OCI-LY1 (cell line): ENCODE data around the gene PSMA7.

Experiments used
- H2AFZ ChIP-seq: fragments of 200-600 bp; sonication (generic), shearing (Covaris generic); 2 replicates; pipeline ENCODE4 v1.6.0; 2014; ENCODE audit warnings: antibody characterized with exemption, mild to moderate bottlenecking, low read length
- H3F3A ChIP-seq: fragments of 200-600 bp; sonication (generic), shearing (Covaris generic); 2 replicates; pipeline ENCODE4 v1.6.0; 2014; ENCODE audit warnings: mild to moderate bottlenecking, antibody characterized with exemption, low read length, moderate library complexity; ENCODE audit not compliant: insufficient read depth
- H3K27ac ChIP-seq: fragments of 200-600 bp; sonication (generic); 2 replicates; pipeline ENCODE4 v1.5.1; 2014; ENCODE audit warnings: low read length, mixed run types, mild to moderate bottlenecking, low read depth; ENCODE audit not compliant: poor library complexity, severe bottlenecking
- H3K27me3 ChIP-seq: fragments of 200-600 bp; sonication (generic); 2 replicates; pipeline ENCODE4 v1.6.0; 2014; ENCODE audit warnings: antibody characterized with exemption, mild to moderate bottlenecking, low read length, moderate library complexity; ENCODE audit not compliant: insufficient read depth
- H3K36me3 ChIP-seq: fragments of 200-600 bp; sonication (generic); 2 replicates; pipeline ENCODE4 v1.6.1; 2014; ENCODE audit warnings: mild to moderate bottlenecking, antibody characterized with exemption, low read length, moderate library complexity, mixed read lengths; ENCODE audit not compliant: insufficient read depth
- H3K4me1 ChIP-seq: fragments of 200-600 bp; sonication (generic); 2 replicates; pipeline ENCODE4 v1.5.1; 2014; ENCODE audit warnings: mild to moderate bottlenecking, low read length, moderate library complexity; ENCODE audit not compliant: insufficient read depth, severe bottlenecking
- H3K4me2 ChIP-seq: fragments of 200-600 bp; sonication (generic), shearing (Covaris generic); 2 replicates; pipeline ENCODE4 v1.6.1; 2014; ENCODE audit warnings: low read length
- H3K4me3 ChIP-seq: fragments of 200-600 bp; sonication (generic); 2 replicates; pipeline ENCODE4 v1.5.1; 2014; ENCODE audit warnings: low read length, low read depth, mild to moderate bottlenecking, mixed read lengths; ENCODE audit not compliant: poor library complexity, severe bottlenecking
- H3K79me2 ChIP-seq: fragments of 200-600 bp; shearing (Covaris generic); 2 replicates; pipeline ENCODE4 v1.6.1; 2016; ENCODE audit warnings: mixed run types, low read length, mixed read lengths; ENCODE audit not compliant: insufficient read depth
- H3K9ac ChIP-seq: fragments of 200-600 bp; sonication (generic), shearing (Covaris generic); 2 replicates; pipeline ENCODE4 v1.6.1; 2014; ENCODE audit warnings: mild to moderate bottlenecking, low read length, mixed read lengths
- H3K9me2 ChIP-seq: fragments of 200-600 bp; sonication (generic), shearing (Covaris generic); 2 replicates; pipeline ENCODE4 v1.6.1; 2014; ENCODE audit warnings: low read depth, mild to moderate bottlenecking, low read length, mixed read lengths
- H3K9me3 ChIP-seq: fragments of 200-600 bp; shearing (Covaris generic); 2 replicates; pipeline ENCODE4 v1.6.1; 2014; ENCODE audit warnings: low read length, mixed read lengths
- H4K20me1 ChIP-seq: fragments of 200-600 bp; sonication (generic), shearing (Covaris generic); 2 replicates; pipeline ENCODE4 v1.6.0; 2016; ENCODE audit warnings: mild to moderate bottlenecking, low read length; ENCODE audit not compliant: insufficient read depth
- EZH2 ChIP-seq: fragments of 200-600 bp; sonication (generic), shearing (Covaris generic); IDR thresholded peaks from 2 replicates; pipeline ENCODE4 v1.8.0; 2017; ENCODE audit warnings: borderline replicate concordance, mixed run types, mild to moderate bottlenecking, antibody characterized with exemption, low read length, moderate library complexity, mixed read lengths
- TF ChIP-seq, protein P1 (sequence below): fragments of 200-600 bp; sonication (generic), shearing (Covaris generic); IDR thresholded peaks from 2 replicates; pipeline ENCODE4 v1.5.1; 2017; ENCODE audit warnings: mild to moderate bottlenecking, antibody characterized with exemption, low read length, moderate library complexity, mixed read lengths

The PSMA7 gene

DNA sequence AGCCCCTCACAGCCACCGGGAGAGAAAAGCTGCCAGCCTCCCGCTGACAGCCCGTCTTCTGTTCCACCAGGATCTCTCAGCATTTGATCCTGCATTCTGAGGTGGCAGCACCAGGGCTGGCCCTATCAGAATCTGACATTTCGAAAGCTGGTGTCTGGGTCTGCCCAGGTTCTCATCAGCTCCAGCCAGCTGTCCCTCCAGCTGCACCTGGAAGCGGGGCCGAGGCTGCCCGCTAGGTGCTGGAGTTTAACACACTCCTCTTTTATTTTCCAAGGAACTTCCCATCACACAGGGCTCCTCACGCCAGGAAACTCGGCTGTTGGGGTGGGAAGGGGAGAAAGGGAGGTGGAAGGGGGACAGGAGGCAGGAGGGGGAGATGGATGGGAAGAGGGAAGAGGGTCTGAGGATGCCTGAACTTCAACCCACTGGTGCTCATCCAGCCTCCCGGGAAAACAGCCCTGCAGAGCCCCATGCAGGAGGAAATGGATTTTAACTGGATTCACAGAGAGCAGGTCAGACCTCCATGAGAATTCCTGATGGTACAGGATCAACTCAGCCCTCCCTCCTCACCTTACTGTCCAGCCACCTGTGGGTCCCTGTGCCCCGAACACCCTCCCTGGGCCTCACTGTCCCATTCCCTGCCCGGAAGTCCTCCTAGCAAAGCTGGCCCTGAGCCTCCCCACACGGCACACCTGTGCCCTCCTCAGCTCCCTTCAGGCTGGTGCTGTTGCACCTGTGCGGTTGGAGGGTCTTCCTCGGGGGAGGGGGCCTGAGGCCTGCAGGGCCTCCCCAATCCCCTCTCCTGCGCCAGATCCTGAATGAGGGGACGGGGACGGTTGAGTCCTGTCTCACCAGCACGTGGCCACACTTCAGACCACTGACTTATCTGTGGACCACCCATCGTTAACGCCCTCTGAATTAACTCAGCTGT, 24.8 kb downstream of the PSMA7 start:
- Histone ChIP-seq H3K4me1 (peaks cover 11% of the 10 kb centered on the region), H3K36me3 (no peaks in the 10 kb centered on the region; the same call in 1 of the 2 replicates), H3F3A (no peaks in the 10 kb centered on the region), H3K9me3 (no peaks in the 10 kb centered on the region), H3K9ac (no peak overlapping the region), H3K4me3 (no peak overlapping the region), H3K79me2 (no peaks in the 10 kb centered on the region), H3K27ac (no peak overlapping the region), H4K20me1 (no peaks in the 10 kb centered on the region), H3K9me2 (no peaks in the 10 kb centered on the region), H2AFZ (no peak overlapping the region), H3K4me2 (no peak overlapping the region), H3K27me3 (peaks cover 11% of the 10 kb centered on the region; the same call in 1 of the 2 replicates)
- TF ChIP-seq, protein P1, sequence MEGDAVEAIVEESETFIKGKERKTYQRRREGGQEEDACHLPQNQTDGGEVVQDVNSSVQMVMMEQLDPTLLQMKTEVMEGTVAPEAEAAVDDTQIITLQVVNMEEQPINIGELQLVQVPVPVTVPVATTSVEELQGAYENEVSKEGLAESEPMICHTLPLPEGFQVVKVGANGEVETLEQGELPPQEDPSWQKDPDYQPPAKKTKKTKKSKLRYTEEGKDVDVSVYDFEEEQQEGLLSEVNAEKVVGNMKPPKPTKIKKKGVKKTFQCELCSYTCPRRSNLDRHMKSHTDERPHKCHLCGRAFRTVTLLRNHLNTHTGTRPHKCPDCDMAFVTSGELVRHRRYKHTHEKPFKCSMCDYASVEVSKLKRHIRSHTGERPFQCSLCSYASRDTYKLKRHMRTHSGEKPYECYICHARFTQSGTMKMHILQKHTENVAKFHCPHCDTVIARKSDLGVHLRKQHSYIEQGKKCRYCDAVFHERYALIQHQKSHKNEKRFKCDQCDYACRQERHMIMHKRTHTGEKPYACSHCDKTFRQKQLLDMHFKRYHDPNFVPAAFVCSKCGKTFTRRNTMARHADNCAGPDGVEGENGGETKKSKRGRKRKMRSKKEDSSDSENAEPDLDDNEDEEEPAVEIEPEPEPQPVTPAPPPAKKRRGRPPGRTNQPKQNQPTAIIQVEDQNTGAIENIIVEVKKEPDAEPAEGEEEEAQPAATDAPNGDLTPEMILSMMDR: no peak
- TF ChIP-seq EZH2: no peak

DNA sequence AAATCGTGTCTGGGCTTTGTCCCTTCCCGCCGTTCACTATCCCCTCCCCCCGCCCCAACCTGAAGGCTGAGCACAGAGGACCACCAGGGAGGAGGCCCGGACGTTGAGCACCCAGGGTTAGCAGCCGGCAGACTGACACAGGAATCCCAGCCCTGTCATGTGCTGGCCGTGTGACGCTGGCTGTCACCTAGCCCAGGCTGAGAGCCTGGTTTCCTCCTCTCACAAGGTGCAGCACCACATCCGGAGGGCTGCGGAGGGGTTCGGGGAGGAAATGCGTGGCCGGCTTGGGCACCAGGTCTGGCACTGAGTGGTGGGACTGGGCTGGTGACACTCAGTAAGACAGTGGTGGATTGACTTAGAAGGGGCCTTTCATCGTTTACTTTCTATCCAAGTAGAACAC, 25.5 kb downstream of the PSMA7 start:
- TF ChIP-seq, protein P1: no peak
- no peak for TF ChIP-seq EZH2
- no peaks in the 10 kb centered on the region for H3K9me2 ChIP-seq
- H4K20me1 ChIP-seq: no peaks in the 10 kb centered on the region
- H3K4me3 ChIP-seq: no peak overlapping the region
- no peaks in the 10 kb centered on the region for H3K79me2 ChIP-seq
- no peak overlapping the region for H3K9ac ChIP-seq
- no peaks in the 10 kb centered on the region; the same call in 1 of the 2 replicates for H3K36me3 ChIP-seq
- H3F3A ChIP-seq: no peaks in the 10 kb centered on the region
- peaks cover 7% of the 10 kb centered on the region for H3K4me1 ChIP-seq
- no peak overlapping the region for H2AFZ ChIP-seq
- peaks cover 2% of the 10 kb centered on the region; the same call in 1 of the 2 replicates for H3K9me3 ChIP-seq
- H3K4me2 ChIP-seq: no peak overlapping the region
- H3K27ac ChIP-seq: no peak overlapping the region
- H3K27me3 ChIP-seq: peaks cover 11% of the 10 kb centered on the region; the same call in 1 of the 2 replicates

DNA sequence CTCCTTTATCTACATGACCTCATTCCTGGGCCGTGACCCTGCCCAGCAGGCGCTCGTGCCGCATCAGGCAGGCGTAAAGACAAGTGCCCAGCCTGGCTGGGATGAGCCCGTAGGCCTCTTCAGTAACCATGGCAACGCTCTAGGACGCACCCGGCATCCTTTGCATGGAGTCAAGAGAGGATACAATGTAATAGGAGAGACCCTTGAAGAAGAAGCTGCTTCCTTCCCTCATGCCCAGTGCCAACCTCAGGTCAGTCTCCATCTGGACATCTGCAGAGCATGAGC, 25.9 kb downstream of the PSMA7 start:
- no peak overlapping the region for H3K9ac ChIP-seq
- no peak overlapping the region for H2AFZ ChIP-seq
- H3F3A ChIP-seq: no peaks in the 10 kb centered on the region
- H3K4me2 ChIP-seq: no peak overlapping the region
- TF ChIP-seq, protein P1: no peak
- TF ChIP-seq EZH2: no peak
- H3K27ac ChIP-seq: no peak overlapping the region
- H3K4me3 ChIP-seq: no peak overlapping the region
- H3K36me3 ChIP-seq: no peaks in the 10 kb centered on the region; the same call in 1 of the 2 replicates
- peaks cover 7% of the 10 kb centered on the region for H3K4me1 ChIP-seq
- no peaks in the 10 kb centered on the region for H4K20me1 ChIP-seq
- peaks cover 6% of the 10 kb centered on the region; the same call in 1 of the 2 replicates for H3K9me3 ChIP-seq
- H3K79me2 ChIP-seq: no peaks in the 10 kb centered on the region
- H3K9me2 ChIP-seq: no peaks in the 10 kb centered on the region
- H3K27me3 ChIP-seq: peaks cover 11% of the 10 kb centered on the region; the same call in 1 of the 2 replicates
